GM12878 (cell line): Measurements from ENCODE around the gene S100A11. TPM values are rescaled to one million over a fixed set of nuclear protein-coding genes. Genes with fewer than 3 reads are reported as not detected.

Source experiments
- ATF2 ChIP-seq: IDR thresholded peaks from 2 replicates; pipeline ENCODE4 v1.6.1; 2012; ENCODE audit warnings: low read length, inconsistent platforms
- BHLHE40 ChIP-seq, 2 experiments: fragments of 450-650 bp in 1 of 2; IDR thresholded peaks; 2 replicates each; pipeline ENCODE4 v1.6.1; 2011 to 2017; ENCODE audit warnings: low read depth in 2 of 2, borderline replicate concordance in 1 of 2, improper control_type of control experiment in 1 of 2, low read length in 1 of 2, mild to moderate bottlenecking in 1 of 2
- CHD2 ChIP-seq: IDR thresholded peaks from 2 replicates; pipeline ENCODE4 v1.6.1; 2011; ENCODE audit warnings: low read depth, low read length, improper control_type of control experiment, borderline replicate concordance
- FOXM1 ChIP-seq: IDR thresholded peaks from 2 replicates; pipeline ENCODE4 v1.6.1; 2012; ENCODE audit warnings: low read depth, mild to moderate bottlenecking, inconsistent platforms, low read length, moderate library complexity
- IRF4 ChIP-seq: IDR thresholded peaks from 2 replicates; pipeline ENCODE4 v1.6.1; 2011; ENCODE audit warnings: low read depth, low read length
- MEF2B ChIP-seq: fragments of 450-650 bp; IDR thresholded peaks from 2 replicates; pipeline ENCODE4 v1.6.1; 2018; ENCODE audit warnings: mild to moderate bottlenecking, moderate library complexity; ENCODE audit not compliant: partially characterized antibody, poor library complexity, severe bottlenecking
- polyA plus RNA-seq, 11 experiments: library from polyadenylated mRNA; depleted of rRNA in 4 of 11; unstranded in 6 of 11; stranded (reverse) in 5 of 11; fragments of >200 nt; fragmentation: Nextera tagmentation in 4 of 11; fragmentation: Illumina TruSeq in 1 of 11; extraction: Ambion mirVana in 4 of 11; extraction: Trizol in 1 of 11; gene quantifications; 1 replicate in 1 of 11; 2 replicates in 10 of 11; pipeline versions ENCODE4 v1.2.1 to v1.2.3, GENCODE V29; 2011 to 2016; ENCODE audit warnings: inconsistent platforms in 2 of 11, missing spikeins in 2 of 11, low read depth in 1 of 11
- small RNA-seq: library from RNA; depleted of rRNA; stranded (forward); fragments of <200 nt; gene quantifications from one replicate; pipeline ENCODE3, GENCODE V24; 2014
- total RNA-seq, 4 experiments: library from RNA; depleted of rRNA in 3 of 4; stranded (reverse); fragments of >200 nt in 3 of 4; fragmentation: Illumina TruSeq in 1 of 4; extraction: Trizol in 1 of 4; gene quantifications; 2 replicates each; pipeline versions ENCODE4 v1.2.1 to v1.2.3, GENCODE V29; 2013 to 2021

The S100A11 gene
- total and polyA plus RNA-seq, 10 of the 15 experiments (the other 5 are each of a cell fraction or from before 2014, with no cell fraction given) = 9.0 to 134 (median 62.7) TPM

DNA sequence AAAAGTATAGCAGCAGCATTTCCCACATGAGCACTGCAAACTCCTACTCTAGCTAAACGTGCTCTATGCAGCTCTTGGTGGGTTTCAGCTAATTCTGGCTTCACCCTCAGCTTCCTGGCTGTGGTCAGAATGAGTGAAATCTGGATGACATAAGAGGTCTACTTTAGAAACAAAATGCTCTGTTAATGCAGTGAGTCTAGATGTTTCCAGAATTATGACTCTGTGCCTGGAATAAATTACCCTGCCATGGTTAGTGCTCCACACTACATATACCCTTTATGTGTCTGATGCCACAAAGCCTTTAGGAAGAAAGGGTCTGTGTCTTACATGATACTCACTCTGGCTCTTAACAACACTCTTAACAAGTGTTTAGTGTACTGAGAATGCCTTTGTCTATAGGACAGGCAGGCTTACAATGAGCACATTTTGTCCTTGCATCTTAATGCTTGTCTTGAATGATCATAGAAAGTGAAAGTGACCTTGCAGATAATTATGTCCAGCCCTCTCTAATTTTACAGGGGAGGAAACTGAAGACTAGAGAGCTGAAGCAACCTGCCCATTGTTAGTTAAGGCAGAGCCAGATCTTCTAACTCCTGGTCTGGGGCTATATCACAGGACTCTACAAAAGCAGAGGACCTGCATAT lies 52.4 kb downstream of the S100A11 start (continued):
- TF ChIP-seq FOXM1 (peak; percentile 89; the same call in 1 of the 2 replicates), CHD2 (no peak), MEF2B (peak; percentile 30), IRF4 (peak; percentile 83; the same call in 1 of the 2 replicates), ATF2 (peak; percentile 90), BHLHE40 (IDR thresholded peaks at IDR 0.05; ENCODE audit: borderline replicate concordance in 1 of 2, low read depth in 2 of 2, low read length in 1 of 2) (peak; percentile 27 to 45; a peak in 2 of 4 replicates)

Small RNA genes lying within 50 kb of the gene (small RNA-seq; reads per million reads assigned to genes)
- not detected for gene SPTLC1P4

Other genes starting within 250 kb of the S100A11 start
Only the 7 nearest of the 11 such genes appear.
- not detected in 2 replicates for gene THEM5, start 183.3 kb downstream of the S100A11 start, total RNA-seq (2014; rRNA removed)
- not detected in 2 replicates for gene THEM5, start 183.3 kb downstream of the S100A11 start, total RNA-seq (2014; rRNA removed; fragmentation: Illumina TruSeq; extraction: Trizol)
- gene THEM5, start 183.3 kb downstream of the S100A11 start, total RNA-seq (2021) = not detected in 2 replicates
- gene THEM5, start 183.3 kb downstream of the S100A11 start, polyA plus RNA-seq (2011; rRNA removed) = not detected in 2 replicates
- gene THEM5, start 183.3 kb downstream of the S100A11 start, polyA plus RNA-seq (2014; fragmentation: Illumina TruSeq; extraction: Trizol) = not detected in 2 replicates
- gene THEM5, start 183.3 kb downstream of the S100A11 start, polyA plus RNA-seq (2014; fragmentation: Nextera tagmentation; extraction: Ambion mirVana) = not detected
- not detected in 2 replicates for gene THEM5, start 183.3 kb downstream of the S100A11 start, polyA plus RNA-seq (2014; rRNA removed)
- gene THEM5, start 183.3 kb downstream of the S100A11 start, polyA plus RNA-seq (2016; fragmentation: Nextera tagmentation; extraction: Ambion mirVana) = under 1 TPM in 1 of 2 experiments, not detected in 1; 0.16 TPM
- gene THEM4, start 127.5 kb downstream of the S100A11 start, total RNA-seq (2014; rRNA removed) = 13.2 and 14.1 TPM in 2 replicates
- gene THEM4, start 127.5 kb downstream of the S100A11 start, total RNA-seq (2014; rRNA removed; fragmentation: Illumina TruSeq; extraction: Trizol) = 16.7 and 17.1 TPM in 2 replicates
- 11.7 and 13.2 TPM in 2 replicates for gene THEM4, start 127.5 kb downstream of the S100A11 start, total RNA-seq (2021)
- 18.6 and 21.9 TPM in 2 replicates for gene THEM4, start 127.5 kb downstream of the S100A11 start, polyA plus RNA-seq (2011; rRNA removed)
- gene THEM4, start 127.5 kb downstream of the S100A11 start, polyA plus RNA-seq (2014; fragmentation: Illumina TruSeq; extraction: Trizol) = 26.0 and 26.8 TPM in 2 replicates
- gene THEM4, start 127.5 kb downstream of the S100A11 start, polyA plus RNA-seq (2014; fragmentation: Nextera tagmentation; extraction: Ambion mirVana) = 1 to 10 TPM; 3.4 to 7.2 TPM
- gene THEM4, start 127.5 kb downstream of the S100A11 start, polyA plus RNA-seq (2014; rRNA removed) = 22.6 and 30.8 TPM in 2 replicates
- gene THEM4, start 127.5 kb downstream of the S100A11 start, polyA plus RNA-seq (2016; fragmentation: Nextera tagmentation; extraction: Ambion mirVana) = 10 to 100 TPM; 21.9 to 25.4 TPM
- 0.56 TPM in 1 of 2 replicates, not detected in the other for gene S100A10, start 43.1 kb downstream of the S100A11 start, total RNA-seq (2014; rRNA removed)
- not detected in 2 replicates for gene S100A10, start 43.1 kb downstream of the S100A11 start, total RNA-seq (2014; rRNA removed; fragmentation: Illumina TruSeq; extraction: Trizol)
- 1.6 and 2.8 TPM in 2 replicates for gene S100A10, start 43.1 kb downstream of the S100A11 start, total RNA-seq (2021)
- 0.16 and 0.20 TPM in 2 replicates for gene S100A10, start 43.1 kb downstream of the S100A11 start, polyA plus RNA-seq (2011; rRNA removed)
- not detected in 2 replicates for gene S100A10, start 43.1 kb downstream of the S100A11 start, polyA plus RNA-seq (2014; fragmentation: Illumina TruSeq; extraction: Trizol)
- gene S100A10, start 43.1 kb downstream of the S100A11 start, polyA plus RNA-seq (2014; fragmentation: Nextera tagmentation; extraction: Ambion mirVana) = under 1 TPM; 0.18 to 0.50 TPM
- gene S100A10, start 43.1 kb downstream of the S100A11 start, polyA plus RNA-seq (2014; rRNA removed) = 0.65 TPM in 1 of 2 replicates, not detected in the other
- gene S100A10, start 43.1 kb downstream of the S100A11 start, polyA plus RNA-seq (2016; fragmentation: Nextera tagmentation; extraction: Ambion mirVana) = 1 to 10 TPM; 1.6 to 2.1 TPM
- not detected in 2 replicates for gene TCHHL1, start 52.1 kb upstream of the S100A11 start, total RNA-seq (2014; rRNA removed)
- not detected in 2 replicates for gene TCHHL1, start 52.1 kb upstream of the S100A11 start, total RNA-seq (2014; rRNA removed; fragmentation: Illumina TruSeq; extraction: Trizol)
- not detected in 2 replicates for gene TCHHL1, start 52.1 kb upstream of the S100A11 start, total RNA-seq (2021)
- gene TCHHL1, start 52.1 kb upstream of the S100A11 start, polyA plus RNA-seq (2011; rRNA removed) = not detected in 2 replicates
- not detected in 2 replicates for gene TCHHL1, start 52.1 kb upstream of the S100A11 start, polyA plus RNA-seq (2014; fragmentation: Illumina TruSeq; extraction: Trizol)
- gene TCHHL1, start 52.1 kb upstream of the S100A11 start, polyA plus RNA-seq (2014; fragmentation: Nextera tagmentation; extraction: Ambion mirVana) = not detected
- gene TCHHL1, start 52.1 kb upstream of the S100A11 start, polyA plus RNA-seq (2014; rRNA removed) = not detected in 2 replicates
- not detected for gene TCHHL1, start 52.1 kb upstream of the S100A11 start, polyA plus RNA-seq (2016; fragmentation: Nextera tagmentation; extraction: Ambion mirVana)
- not detected in 2 replicates for gene TCHH, start 78.4 kb upstream of the S100A11 start, total RNA-seq (2014; rRNA removed)
- gene TCHH, start 78.4 kb upstream of the S100A11 start, total RNA-seq (2014; rRNA removed; fragmentation: Illumina TruSeq; extraction: Trizol) = not detected in 2 replicates
- not detected in 2 replicates for gene TCHH, start 78.4 kb upstream of the S100A11 start, total RNA-seq (2021)
- gene TCHH, start 78.4 kb upstream of the S100A11 start, polyA plus RNA-seq (2011; rRNA removed) = not detected in 2 replicates
- gene TCHH, start 78.4 kb upstream of the S100A11 start, polyA plus RNA-seq (2014; fragmentation: Illumina TruSeq; extraction: Trizol) = not detected in 2 replicates
- gene TCHH, start 78.4 kb upstream of the S100A11 start, polyA plus RNA-seq (2014; fragmentation: Nextera tagmentation; extraction: Ambion mirVana) = not detected
- gene TCHH, start 78.4 kb upstream of the S100A11 start, polyA plus RNA-seq (2014; rRNA removed) = 0.01 TPM in 1 of 2 replicates, not detected in the other
- gene TCHH, start 78.4 kb upstream of the S100A11 start, polyA plus RNA-seq (2016; fragmentation: Nextera tagmentation; extraction: Ambion mirVana) = not detected
- gene RPTN, start 122.2 kb upstream of the S100A11 start, total RNA-seq (2014; rRNA removed) = not detected in 2 replicates
- not detected in 2 replicates for gene RPTN, start 122.2 kb upstream of the S100A11 start, total RNA-seq (2014; rRNA removed; fragmentation: Illumina TruSeq; extraction: Trizol)
- gene RPTN, start 122.2 kb upstream of the S100A11 start, total RNA-seq (2021) = not detected in 2 replicates
- gene RPTN, start 122.2 kb upstream of the S100A11 start, polyA plus RNA-seq (2011; rRNA removed) = not detected in 2 replicates
- gene RPTN, start 122.2 kb upstream of the S100A11 start, polyA plus RNA-seq (2014; fragmentation: Illumina TruSeq; extraction: Trizol) = not detected in 2 replicates
- gene RPTN, start 122.2 kb upstream of the S100A11 start, polyA plus RNA-seq (2014; fragmentation: Nextera tagmentation; extraction: Ambion mirVana) = not detected
- not detected in 2 replicates for gene RPTN, start 122.2 kb upstream of the S100A11 start, polyA plus RNA-seq (2014; rRNA removed)
- gene RPTN, start 122.2 kb upstream of the S100A11 start, polyA plus RNA-seq (2016; fragmentation: Nextera tagmentation; extraction: Ambion mirVana) = not detected
- gene HRNR, start 187.2 kb upstream of the S100A11 start, total RNA-seq (2014; rRNA removed) = not detected in 2 replicates
- not detected in 2 replicates for gene HRNR, start 187.2 kb upstream of the S100A11 start, total RNA-seq (2014; rRNA removed; fragmentation: Illumina TruSeq; extraction: Trizol)
- gene HRNR, start 187.2 kb upstream of the S100A11 start, total RNA-seq (2021) = not detected in 2 replicates
- gene HRNR, start 187.2 kb upstream of the S100A11 start, polyA plus RNA-seq (2011; rRNA removed) = not detected in 2 replicates
- gene HRNR, start 187.2 kb upstream of the S100A11 start, polyA plus RNA-seq (2014; fragmentation: Illumina TruSeq; extraction: Trizol) = not detected in 2 replicates
- not detected for gene HRNR, start 187.2 kb upstream of the S100A11 start, polyA plus RNA-seq (2014; fragmentation: Nextera tagmentation; extraction: Ambion mirVana)
- gene HRNR, start 187.2 kb upstream of the S100A11 start, polyA plus RNA-seq (2014; rRNA removed) = not detected in 2 replicates
- gene HRNR, start 187.2 kb upstream of the S100A11 start, polyA plus RNA-seq (2016; fragmentation: Nextera tagmentation; extraction: Ambion mirVana) = not detected